ENCODE measurements around the gene APEH.
"Not testable (repeated sequence)": the region's sequence is repeated elsewhere in the genome, so short reads cannot be mapped to it uniquely, and the experiment has no call there.

APEH gene

DNA sequence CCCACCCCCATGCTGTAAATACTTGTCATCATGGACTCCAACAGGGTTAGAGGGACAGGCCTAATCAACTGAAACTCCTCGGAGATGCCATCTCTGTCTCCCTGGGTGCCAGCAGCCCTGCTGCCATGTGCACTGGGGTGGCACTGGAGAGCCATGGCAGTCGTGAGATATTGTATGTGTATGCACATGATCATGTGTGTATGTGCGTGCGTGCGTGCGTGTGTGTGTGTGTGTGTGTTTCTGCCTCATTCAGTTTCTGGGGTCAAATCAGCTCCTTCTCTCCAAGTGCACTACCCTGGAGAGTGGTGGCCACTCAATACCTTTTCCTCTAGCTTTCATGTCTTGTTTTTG, 3.2 kb upstream of the APEH start:
- DNase-seq = no peak

DNA sequence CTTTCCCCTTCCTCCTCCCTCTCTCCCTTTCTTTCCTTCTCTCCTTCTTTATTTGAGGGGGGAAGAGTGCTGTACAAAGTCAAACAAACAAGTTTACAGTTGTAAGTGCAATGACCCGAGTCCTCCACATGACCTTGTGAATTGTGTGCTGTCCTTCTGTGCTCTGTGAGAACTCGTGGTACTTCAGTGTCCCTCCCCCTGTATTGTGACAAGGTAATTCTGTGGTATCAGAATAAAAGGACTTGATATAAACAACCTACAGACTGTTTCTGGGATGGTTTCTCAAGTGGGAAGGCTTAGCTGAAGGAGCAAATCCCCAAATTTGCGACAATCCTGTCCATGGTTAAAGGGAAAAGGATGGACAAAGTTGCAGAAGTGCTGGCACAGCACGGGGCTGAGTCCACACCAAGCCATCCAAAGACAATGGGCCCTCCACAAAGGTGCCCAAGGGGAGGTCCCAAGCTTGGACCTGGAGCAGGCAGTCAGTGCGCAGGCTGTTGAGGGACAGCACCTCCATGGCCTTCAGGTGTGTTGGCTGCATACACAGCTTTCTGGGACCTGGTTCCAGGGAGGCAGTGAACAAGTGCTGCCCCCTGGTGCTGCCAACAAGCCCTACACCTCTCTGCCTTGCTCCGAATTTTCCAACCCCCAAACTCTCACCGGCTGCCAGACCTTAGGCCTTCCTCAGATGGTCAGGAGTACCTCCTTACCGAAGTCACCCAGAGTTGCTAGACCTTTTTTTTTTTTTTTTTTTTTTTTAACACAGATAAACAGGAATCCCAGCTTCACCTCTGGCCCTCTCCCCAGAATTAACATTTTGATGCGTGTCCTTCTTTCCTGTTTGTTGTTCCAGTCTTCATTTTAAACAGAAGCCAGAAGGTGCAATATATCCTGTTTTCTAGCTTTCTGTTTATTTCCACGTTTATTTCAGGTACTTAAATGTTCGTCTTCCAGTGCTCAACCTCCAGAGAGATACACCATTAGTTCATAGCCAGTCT, 2.6 kb upstream of the APEH start:
- peak; percentile 56 for DNase-seq

GRCh38 chr3:49673121-49673714, 933 bp upstream of the APEH start:
- DNase-seq = no peak

DNA sequence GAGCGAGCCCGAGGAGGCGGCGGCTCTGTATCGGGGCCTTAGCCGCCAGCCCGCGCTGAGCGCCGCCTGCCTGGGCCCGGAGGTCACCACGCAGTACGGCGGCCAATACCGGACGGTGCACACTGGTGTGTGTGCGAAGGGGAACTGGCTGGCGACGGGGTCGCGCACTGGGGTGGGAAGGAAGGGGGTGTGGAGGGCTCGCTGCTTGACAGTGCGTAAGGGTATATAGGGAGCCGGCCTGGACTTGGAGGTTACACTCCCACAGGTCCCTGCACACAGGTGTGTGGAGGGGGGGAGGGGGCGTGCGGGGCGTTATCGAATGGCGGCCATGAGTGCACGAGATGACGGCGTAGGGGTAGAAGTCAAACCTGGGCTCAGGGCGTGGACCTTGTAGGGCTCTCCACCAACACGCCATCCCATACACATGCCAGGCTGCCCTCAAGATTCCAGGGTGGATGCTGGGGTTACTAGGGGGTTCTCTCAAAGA, 389 bp downstream of the APEH start:
- DNase-seq = no peak

DNA sequence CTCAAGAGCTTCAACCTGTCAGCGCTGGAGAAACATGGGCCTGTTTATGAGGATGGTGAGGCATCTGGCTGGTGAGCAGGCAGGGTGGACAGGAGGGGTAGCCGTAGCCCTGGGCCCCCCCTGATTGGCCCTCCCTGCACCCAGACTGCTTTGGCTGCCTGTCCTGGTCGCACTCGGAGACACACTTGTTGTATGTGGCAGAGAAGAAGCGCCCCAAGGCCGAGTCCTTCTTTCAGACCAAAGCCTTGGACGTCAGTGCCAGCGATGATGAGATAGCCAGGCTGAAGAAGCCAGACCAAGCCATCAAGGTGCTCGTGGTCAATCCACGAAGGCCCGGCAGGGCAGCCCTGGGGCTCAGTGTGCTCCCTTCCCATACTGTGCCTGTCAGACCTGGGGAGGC, 1.8 kb downstream of the APEH start:
- no peak for DNase-seq

- DNase-seq = no peak
These were observed 6.5 kb downstream of the APEH start for GRCh38 chr3:49680493-49681231.

GRCh38 chr3:49681232-49681522, 7.0 kb downstream of the APEH start:
- DNase-seq = no peak

DNA sequence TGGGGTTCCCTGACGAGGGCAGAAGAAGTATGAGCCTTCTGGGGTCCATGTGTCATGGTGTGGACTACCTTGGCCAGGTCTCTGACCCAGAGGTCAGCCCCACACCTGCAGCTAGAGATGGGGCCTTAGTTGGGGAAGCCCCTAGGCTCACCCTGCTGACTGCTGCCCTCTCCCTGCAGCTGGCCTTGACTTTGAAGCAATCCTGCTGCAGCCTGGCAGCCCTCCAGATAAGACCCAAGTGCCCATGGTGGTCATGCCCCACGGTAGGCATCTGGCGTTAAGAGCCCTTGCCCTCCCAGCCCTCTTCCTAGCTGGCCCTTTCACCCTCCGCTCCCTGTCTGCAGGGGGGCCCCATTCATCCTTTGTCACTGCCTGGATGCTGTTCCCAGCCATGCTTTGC, 7.4 kb downstream of the APEH start:
- no peak for DNase-seq

DNA sequence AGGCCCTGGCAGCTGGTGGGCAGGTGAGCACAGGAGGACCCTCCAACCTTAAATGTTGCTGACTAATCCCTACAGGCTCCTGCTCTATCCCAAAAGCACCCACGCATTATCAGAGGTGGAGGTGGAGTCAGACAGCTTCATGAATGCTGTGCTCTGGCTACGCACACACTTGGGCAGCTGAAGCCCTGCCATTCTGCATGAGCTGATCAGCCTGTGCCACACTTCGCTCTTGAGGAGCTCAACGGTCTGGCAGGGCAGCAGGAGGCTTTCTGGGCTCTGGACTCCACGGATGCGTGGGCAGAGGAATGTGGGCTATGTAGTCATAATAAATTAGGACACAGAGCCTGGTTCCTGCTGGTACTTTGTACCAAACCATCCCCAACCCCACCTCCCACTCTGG, 9.0 kb downstream of the APEH start:
- DNase-seq = no peak

DNA sequence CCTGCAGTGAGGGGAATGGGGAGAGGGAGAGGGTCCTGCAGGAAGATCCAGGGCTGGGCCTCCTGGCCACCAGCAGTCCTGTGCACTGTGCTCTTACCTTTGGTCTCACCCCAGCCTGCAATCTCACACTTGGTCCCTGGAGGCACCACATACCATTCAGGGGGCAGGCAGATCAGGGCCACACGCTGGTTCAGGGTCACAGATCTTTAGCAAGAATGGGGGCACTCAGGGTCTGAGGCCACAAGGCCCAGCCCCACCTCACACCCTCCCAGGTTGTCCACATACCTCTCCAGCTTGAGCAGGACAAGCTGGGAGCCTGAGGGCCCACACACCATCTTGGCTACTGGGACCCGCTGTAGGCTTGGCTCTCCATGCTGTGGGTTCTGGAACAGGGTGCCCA, 10.3 kb downstream of the APEH start:
- not testable (repeated sequence) for DNase-seq

DNA sequence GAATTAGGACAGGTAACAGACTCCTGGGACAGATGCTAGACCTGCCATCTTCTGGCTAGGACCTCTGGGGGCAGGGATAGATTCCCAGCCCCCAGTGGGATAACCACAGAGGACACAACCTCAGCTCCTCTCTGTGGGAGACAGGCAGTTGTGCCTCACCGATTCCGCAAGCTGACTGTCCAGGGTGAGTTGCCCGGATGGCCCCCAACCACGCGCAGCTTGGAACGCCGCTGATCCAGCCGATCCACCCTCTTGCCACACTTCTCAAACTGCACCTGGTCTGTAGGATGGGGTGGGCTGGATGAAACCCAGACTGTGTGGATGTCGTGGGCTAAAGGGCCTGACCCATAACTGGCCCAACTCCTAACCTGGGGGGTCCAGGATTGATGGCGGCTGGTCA, 11.0 kb downstream of the APEH start:
- DNase-seq = not testable (repeated sequence)

DNA sequence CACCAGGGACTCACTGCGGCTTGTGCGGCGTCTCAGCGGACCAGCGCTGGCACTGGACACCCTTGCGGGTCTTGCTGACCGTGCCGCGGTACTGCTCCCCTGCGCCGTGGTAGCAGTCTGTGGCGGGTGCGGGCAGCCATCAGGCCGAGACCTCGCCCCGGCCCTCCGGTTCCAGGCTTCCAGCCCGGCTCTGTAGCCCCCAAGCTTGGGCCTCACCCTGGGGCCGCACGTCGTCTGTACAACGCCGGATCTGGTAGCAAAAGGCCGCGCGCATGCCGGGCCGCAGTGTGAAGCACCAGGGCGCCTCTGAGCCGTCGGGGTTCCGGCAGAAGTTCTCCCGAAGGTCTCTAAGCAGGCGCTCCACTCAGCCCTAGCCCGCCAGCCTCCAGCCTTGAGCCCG, 11.7 kb downstream of the APEH start:
- not testable (repeated sequence) for DNase-seq

GRCh38 chr3:49686346-49686745, 12.2 kb downstream of the APEH start:
- DNase-seq = not testable (repeated sequence)

DNA sequence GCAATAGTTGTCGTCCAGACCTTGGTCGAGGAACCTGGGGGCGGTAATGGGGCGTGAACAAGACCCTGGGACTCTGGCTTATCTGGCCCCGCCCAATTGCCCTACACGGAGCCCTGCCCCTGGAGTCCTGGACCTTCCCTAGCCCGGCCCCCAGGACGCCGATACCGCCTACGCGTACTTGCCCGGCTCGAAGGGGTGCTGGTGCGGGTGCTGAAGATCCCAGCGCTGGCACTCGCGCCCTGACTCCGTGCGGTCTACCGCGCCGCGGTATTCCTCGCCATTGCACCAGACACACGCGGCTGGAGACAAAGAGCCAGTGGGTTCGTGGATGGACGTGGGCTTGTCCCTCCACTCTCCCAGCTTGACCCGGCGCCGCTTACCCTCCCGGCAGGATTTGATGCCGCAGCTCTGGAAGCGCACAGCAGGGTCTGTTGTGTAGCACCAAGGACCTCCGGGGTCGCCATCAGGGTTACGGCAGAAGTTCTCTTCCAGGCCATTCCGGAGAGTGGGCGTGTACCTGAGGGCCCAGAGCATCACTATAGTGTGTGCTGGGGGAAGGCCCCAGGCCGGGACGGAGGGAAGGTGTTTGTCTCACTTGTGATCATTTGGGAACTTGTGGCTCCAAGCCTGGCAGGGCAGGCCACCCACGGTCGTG, 12.7 kb downstream of the APEH start:
- peak; percentile 49 for DNase-seq

- not testable (repeated sequence) for DNase-seq
These were observed 13.3 kb downstream of the APEH start for GRCh38 chr3:49687424-49687795.

DNA sequence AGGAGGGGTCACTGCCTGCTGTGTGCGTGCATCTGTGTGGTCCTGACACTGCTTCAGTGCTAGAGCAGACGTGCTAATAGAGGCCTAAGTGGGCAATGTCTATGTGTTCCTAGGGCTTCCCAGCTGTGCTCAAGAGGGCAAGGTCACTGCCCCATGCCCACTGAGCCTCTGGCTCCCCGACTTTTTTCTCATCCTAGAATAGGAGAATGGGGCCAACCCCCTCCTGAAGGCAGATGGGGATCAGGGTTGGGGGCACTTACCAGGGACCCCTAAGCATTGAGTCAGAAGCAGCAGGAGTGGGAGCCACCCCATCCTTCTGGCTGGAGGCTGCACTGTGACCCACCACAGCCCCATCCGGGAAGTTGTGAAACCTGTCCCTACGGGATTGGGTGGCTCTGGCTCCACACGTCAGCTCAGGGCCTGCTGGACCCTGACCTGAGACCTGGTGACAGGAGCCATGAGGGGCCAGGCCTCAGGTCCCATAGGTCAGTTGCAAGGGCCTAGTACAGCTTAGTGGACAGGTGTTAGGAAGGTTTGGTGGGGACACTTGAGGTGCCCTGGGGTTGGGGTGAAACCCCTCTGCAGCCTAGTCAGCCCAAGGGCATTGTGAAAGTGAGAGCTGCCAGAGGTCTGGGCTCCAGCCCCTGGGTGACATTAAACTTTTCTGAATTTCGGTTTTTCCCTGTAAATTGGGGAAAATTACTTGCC, 14.3 kb downstream of the APEH start:
- not testable (repeated sequence) for DNase-seq

DNA sequence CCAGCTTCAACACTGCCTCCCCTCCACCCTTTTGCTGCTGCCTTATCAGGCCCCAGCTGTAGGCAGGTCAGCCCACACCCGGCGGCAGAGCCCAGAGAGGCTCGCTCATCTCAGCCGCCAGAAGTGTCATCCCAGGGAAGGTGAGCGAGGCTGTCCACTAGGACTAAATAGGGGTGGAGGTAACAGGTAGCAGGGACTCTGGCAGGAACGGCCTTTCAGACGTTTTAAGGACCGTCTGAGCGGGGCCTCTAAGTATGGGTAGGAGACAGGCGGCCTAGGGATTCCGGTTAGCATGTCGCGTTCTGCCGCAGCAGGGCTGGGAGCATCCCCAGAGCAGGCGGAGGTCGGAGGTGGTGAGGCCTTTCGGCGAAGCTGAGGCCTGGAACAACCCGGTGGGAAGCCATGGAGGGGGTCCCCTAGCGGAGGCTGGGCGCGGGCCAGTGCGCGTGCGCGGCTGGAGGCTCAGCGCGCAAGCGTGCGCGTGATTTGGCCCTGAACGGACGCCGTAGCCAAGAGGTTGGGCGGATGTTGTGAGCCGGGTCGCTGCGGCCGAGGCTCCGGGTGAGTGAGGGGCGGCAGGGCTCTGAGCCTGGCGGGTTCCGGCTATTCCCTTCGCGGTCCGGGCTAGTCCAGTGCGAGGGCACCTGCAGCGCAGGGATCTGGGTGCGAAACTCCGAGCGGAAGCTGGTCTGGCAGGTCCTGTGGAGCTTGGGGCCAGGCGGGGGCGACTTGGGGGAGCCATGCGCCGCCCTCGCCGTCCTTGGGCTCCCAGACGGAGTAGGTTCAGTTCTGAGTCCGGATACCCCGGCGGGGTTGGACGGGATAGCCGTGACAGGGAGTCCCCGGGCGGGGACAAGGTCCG, 15.1 kb downstream of the APEH start, which contains the start of the genes MST1 and RNF123:
TSS of gene MST1 (minus strand) at position 429 of the 862 bp plus-strand sequence. CDS start 783 bp downstream, outside the sequence.
TSS of gene RNF123 (plus strand) at position 512 of the 862 bp plus-strand sequence. CDS start 1,609 bp downstream, outside the sequence.
- peak; percentile 94 for DNase-seq

DNA sequence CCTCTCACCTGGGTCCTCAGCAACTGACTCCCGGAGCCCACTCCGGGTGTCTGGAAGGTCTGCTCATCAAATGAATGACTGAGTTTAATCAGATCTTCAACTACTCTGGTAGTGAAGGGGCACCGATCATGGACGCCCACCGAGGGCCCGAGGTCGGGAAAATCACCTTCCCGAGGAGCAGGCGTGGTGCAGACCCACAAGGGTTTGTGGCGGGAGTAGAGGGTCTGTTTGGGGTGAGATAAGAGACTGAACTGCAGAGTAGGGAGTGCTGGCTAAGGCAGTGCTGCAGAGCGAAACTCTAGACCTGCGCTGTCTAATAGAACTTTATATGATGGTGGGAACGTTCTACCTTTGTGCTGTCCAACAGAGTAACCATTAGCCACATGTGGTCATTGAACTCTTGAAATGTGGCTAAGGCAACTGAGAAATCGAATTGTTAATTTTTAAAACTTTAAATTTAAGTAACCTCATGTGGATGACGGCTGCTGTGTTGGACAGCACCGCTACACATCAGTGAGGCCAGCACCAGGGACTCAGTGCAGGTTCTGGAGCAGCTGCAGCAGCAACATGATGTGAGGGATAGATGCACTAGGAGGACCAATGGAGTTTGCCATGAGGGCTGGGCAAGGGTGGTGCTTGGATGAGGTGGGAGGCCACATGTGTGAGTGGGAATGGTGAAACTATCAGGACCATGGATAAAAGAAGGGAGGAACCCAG, 15.9 kb downstream of the APEH start:
- not testable (repeated sequence) for DNase-seq

GRCh38 chr3:49690856-49691255, 16.7 kb downstream of the APEH start:
- not testable (repeated sequence) for DNase-seq

DNA sequence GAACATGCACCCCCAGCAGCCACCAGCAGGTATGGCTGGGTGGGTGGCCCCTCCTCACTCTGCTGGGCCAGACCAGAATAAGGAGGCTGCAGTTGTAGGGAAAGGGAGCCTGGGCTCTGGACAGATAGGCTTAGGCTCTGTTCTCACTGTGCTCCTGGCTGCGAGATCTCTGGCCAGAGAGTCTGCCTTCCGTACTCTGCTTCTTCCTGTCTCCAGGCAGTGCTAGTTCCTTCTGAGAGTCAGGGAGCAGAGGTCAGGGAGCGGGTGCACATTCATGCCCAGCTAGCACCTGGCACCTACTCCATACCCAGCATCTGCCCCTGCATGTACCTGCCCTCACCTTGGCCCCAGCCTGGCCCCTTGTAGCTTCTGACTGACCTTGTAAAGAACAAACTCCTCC, 17.3 kb downstream of the APEH start:
- not testable (repeated sequence) for DNase-seq

All from fibroblast of skin of back (primary cell).